Measurements from ENCODE around the gene EMB. TPM values are rescaled to one million over a fixed set of nuclear protein-coding genes. Genes with fewer than 3 reads are reported as not detected.

Gene EMB, protein sequence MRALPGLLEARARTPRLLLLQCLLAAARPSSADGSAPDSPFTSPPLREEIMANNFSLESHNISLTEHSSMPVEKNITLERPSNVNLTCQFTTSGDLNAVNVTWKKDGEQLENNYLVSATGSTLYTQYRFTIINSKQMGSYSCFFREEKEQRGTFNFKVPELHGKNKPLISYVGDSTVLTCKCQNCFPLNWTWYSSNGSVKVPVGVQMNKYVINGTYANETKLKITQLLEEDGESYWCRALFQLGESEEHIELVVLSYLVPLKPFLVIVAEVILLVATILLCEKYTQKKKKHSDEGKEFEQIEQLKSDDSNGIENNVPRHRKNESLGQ
- total RNA-seq: 0.18 and 1.4 TPM in 2 replicates

DNA sequence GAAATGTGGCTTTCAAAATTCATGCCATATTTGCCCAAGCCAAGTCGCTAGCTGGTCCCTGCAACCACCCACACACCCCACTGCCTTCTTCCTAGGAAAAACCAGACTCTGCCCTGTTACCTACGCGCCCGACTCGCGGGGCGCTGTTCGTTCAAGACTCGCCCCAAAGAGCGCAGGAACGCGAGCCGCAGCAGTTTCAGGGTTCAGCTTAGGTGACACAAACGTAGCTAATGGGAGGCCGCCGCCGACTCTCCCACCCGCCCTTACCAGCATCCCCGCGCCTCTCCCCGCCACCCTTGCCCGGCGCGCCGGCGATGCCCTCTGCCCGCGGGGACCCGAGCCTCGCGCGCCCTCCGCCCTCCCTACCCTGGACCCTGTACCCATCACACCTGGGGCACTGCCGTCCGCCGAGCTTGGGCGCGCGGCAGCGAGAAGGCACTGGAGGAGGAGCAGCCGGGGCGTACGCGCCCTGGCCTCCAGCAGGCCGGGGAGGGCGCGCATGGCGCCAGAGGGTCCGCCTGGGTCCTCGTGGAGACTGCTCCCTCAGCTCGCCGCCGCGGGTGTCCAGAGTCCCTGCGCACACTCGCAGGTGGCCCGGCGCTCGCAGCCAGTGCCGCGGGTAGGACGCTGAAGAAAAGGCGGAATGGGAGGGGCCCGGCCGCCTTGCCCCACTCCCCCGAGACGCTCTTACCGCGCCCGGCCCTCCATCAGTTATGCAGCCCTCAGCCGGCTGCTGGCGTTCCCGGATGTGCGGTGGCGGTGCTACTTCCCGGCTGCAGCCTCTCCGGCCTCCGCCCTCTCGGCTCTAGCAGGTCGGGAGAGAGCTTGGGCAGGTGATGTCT is at the start of gene EMB:
Gene EMB (minus strand): TSS at position 638 of the 842 bp plus-strand sequence. CDS start 137 bp downstream, at position 501.

Other genes starting within 250 kb of the EMB start
- 0.27 and 1.0 TPM in 2 replicates for gene PARP8, start 225.3 kb upstream of the EMB start, total RNA-seq